ENCODE measurements around the gene SLC25A22. TPM values are rescaled to one million over a fixed set of nuclear protein-coding genes. Genes with fewer than 3 reads are reported as not detected.

Gene SLC25A22
- total and polyA plus RNA-seq, 9 of the 15 experiments (the other 6 are each of a cell fraction or from before 2014, with no cell fraction given), result 0.41 to 55.4 (median 11.4) TPM

DNA sequence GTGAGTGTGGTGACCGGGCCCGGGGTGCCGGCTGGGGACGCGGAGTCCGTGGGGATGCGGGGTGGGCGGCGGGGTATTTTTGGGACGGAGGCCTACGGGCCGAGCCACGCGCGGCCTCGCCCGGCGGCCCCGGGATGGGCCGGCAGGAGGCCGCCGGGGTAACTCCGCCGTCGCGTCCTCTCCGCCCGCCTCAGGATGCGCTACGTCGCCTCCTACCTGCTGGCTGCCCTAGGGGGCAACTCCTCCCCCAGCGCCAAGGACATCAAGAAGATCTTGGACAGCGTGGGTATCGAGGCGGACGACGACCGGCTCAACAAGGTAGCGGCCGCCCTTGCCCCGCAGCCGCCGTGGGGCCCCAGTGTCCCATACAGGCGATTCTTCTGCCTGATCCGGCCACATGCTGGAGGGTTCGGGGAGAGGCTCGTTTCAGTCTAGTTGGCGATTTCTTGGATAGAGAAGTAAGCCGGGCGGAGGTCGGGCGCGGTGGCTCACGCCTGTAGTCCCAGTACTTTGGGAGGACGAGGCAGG, 12.0 kb upstream of the SLC25A22 start (continued):
- TF ChIP-seq, protein P1, sequence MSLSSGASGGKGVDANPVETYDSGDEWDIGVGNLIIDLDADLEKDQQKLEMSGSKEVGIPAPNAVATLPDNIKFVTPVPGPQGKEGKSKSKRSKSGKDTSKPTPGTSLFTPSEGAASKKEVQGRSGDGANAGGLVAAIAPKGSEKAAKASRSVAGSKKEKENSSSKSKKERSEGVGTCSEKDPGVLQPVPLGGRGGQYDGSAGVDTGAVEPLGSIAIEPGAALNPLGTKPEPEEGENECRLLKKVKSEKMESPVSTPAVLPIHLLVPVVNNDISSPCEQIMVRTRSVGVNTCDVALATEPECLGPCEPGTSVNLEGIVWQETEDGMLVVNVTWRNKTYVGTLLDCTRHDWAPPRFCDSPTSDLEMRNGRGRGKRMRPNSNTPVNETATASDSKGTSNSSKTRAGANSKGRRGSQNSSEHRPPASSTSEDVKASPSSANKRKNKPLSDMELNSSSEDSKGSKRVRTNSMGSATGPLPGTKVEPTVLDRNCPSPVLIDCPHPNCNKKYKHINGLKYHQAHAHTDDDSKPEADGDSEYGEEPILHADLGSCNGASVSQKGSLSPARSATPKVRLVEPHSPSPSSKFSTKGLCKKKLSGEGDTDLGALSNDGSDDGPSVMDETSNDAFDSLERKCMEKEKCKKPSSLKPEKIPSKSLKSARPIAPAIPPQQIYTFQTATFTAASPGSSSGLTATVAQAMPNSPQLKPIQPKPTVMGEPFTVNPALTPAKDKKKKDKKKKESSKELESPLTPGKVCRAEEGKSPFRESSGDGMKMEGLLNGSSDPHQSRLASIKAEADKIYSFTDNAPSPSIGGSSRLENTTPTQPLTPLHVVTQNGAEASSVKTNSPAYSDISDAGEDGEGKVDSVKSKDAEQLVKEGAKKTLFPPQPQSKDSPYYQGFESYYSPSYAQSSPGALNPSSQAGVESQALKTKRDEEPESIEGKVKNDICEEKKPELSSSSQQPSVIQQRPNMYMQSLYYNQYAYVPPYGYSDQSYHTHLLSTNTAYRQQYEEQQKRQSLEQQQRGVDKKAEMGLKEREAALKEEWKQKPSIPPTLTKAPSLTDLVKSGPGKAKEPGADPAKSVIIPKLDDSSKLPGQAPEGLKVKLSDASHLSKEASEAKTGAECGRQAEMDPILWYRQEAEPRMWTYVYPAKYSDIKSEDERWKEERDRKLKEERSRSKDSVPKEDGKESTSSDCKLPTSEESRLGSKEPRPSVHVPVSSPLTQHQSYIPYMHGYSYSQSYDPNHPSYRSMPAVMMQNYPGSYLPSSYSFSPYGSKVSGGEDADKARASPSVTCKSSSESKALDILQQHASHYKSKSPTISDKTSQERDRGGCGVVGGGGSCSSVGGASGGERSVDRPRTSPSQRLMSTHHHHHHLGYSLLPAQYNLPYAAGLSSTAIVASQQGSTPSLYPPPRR (CRISPR knock-in tag; IDR thresholded peaks at IDR 0.05; ENCODE audit: borderline replicate concordance), result 0 out of 2 replicates have a peak, but pooled peaks have one; percentile 73
- no peak for TF ChIP-seq ZNF561 (CRISPR knock-in tag; conservative IDR thresholded peaks at IDR 0.05)
- no peak for TF ChIP-seq ESRRB (CRISPR knock-in tag; IDR thresholded peaks at IDR 0.05; ENCODE audit: borderline replicate concordance)
- TF ChIP-seq POU5F1 (IDR thresholded peaks at IDR 0.05; ENCODE audit: borderline replicate concordance, low read depth, low read length, partially characterized antibody), result no peak
- TF ChIP-seq CBFB (CRISPR knock-in tag; IDR thresholded peaks at IDR 0.05), result peak; percentile 65; the same call in 1 of the 2 replicates
- TF ChIP-seq RBBP5 (IDR thresholded peaks at IDR 0.05; ENCODE audit: borderline replicate concordance, insufficient read depth, low read length, poor library complexity, severe bottlenecking), result peak; percentile 55
- TF ChIP-seq ZNF318 (IDR thresholded peaks at IDR 0.05; ENCODE audit: borderline replicate concordance in 1 of 2, low read depth in 1 of 2), result no peak
- no peak for TF ChIP-seq ZSCAN29 (IDR thresholded peaks at IDR 0.05)
- TF ChIP-seq XRCC4 (IDR thresholded peaks at IDR 0.05; ENCODE audit: extremely low read depth, insufficient read depth, insufficient read length), result no peak
- TF ChIP-seq ARID3B (CRISPR knock-in tag; IDR thresholded peaks at IDR 0.05; ENCODE audit: borderline replicate concordance), result no peak
- peak; percentile 17; the same call in 1 of the 2 replicates for TF ChIP-seq NCOR1 (IDR thresholded peaks at IDR 0.05)
- 0 out of 2 replicates have a peak, but pooled peaks have one; percentile 35 for TF ChIP-seq HNRNPL (IDR thresholded peaks at IDR 0.05; ENCODE audit: low read depth, low read length)

Measured in K562 (cell line).